Dendritic cell treated with granulocyte-macrophage colony-stimulating factor and Interleukin-4, amounts not matched to agents 40 ng/mL and 50 ng/mL, for 4 days (primary cell): Measurements from ENCODE around the gene TTLL11.
"Not testable (repeated sequence)": the region's sequence is repeated elsewhere in the genome, so short reads cannot be mapped to it uniquely, and the experiment has no call there.

Source experiments
- H3K27ac Mint-ChIP-seq: one replicate; pipeline ENCODE4 v1.8.0; 2022; ENCODE audit warnings: mild to moderate bottlenecking, mixed read lengths
- H3K27me3 Mint-ChIP-seq: one replicate; pipeline ENCODE4 v1.8.0; 2022; ENCODE audit warnings: mild to moderate bottlenecking, mixed read lengths
- H3K36me3 Mint-ChIP-seq: one replicate; pipeline ENCODE4 v1.8.0; 2022; ENCODE audit warnings: low read depth, mixed read lengths
- H3K4me1 Mint-ChIP-seq: one replicate; pipeline ENCODE4 v1.8.0; 2022; ENCODE audit warnings: low read depth, mixed read lengths
- H3K4me3 Mint-ChIP-seq: one replicate; pipeline ENCODE4 v1.8.0; 2022; ENCODE audit warnings: mild to moderate bottlenecking, moderate library complexity, mixed read lengths
- H3K9me3 Mint-ChIP-seq: one replicate; pipeline ENCODE4 v1.8.0; 2022; ENCODE audit warnings: mixed read lengths
- intact Hi-C: fragments of 100-400 bp; cut with micrococcal nuclease; formaldehyde crosslinking; loops from one replicate; pipeline ENCODE4 v1.15.0; 2022

Gene TTLL11

GRCh38 chr9:122120316-122121071 is 27.4 kb upstream of the TTLL11 start:
- Mint-ChIP-seq H3K36me3 (no peaks in the 10 kb centered on the region), H3K4me1 (no peaks in the 10 kb centered on the region), H3K27me3 (peaks cover 18% of the 10 kb centered on the region), H3K4me3 (no peak overlapping the region), H3K9me3 (no peaks in the 10 kb centered on the region), H3K27ac (no peak overlapping the region)
- intact Hi-C loops = no loop called here

GRCh38 chr9:122119721-122120120 is 26.6 kb upstream of the TTLL11 start:
- intact Hi-C loops = no loop called here
- no peak overlapping the region for H3K27ac Mint-ChIP-seq
- peaks cover 13% of the 10 kb centered on the region for H3K27me3 Mint-ChIP-seq
- no peak overlapping the region for H3K4me3 Mint-ChIP-seq
- H3K9me3 Mint-ChIP-seq = no peaks in the 10 kb centered on the region
- no peaks in the 10 kb centered on the region for H3K36me3 Mint-ChIP-seq
- no peaks in the 10 kb centered on the region for H3K4me1 Mint-ChIP-seq

GRCh38 chr9:122119166-122119521 is 26.0 kb upstream of the TTLL11 start:
- Mint-ChIP-seq H3K27ac (no peak overlapping the region), H3K27me3 (peaks cover 8% of the 10 kb centered on the region), H3K36me3 (no peaks in the 10 kb centered on the region), H3K4me3 (no peak overlapping the region), H3K4me1 (no peaks in the 10 kb centered on the region), H3K9me3 (no peaks in the 10 kb centered on the region)
- intact Hi-C loops = no loop called here

GRCh38 chr9:122118343-122119165 is 25.4 kb upstream of the TTLL11 start:
- Mint-ChIP-seq H3K27me3 (peaks cover 6% of the 10 kb centered on the region), H3K36me3 (no peaks in the 10 kb centered on the region), H3K4me1 (no peaks in the 10 kb centered on the region), H3K4me3 (no peak overlapping the region), H3K27ac (no peak overlapping the region), H3K9me3 (no peaks in the 10 kb centered on the region)
- intact Hi-C loops = no loop called here

- H3K36me3 Mint-ChIP-seq, H3K9me3 Mint-ChIP-seq, H3K4me3 Mint-ChIP-seq, H3K27me3 Mint-ChIP-seq, intact Hi-C loops, H3K4me1 Mint-ChIP-seq, H3K27ac Mint-ChIP-seq: not testable (repeated sequence)
Measured at GRCh38 chr9:122117241-122117640, 24.1 kb upstream of the TTLL11 start.

- no peaks in the 10 kb centered on the region for H3K9me3 Mint-ChIP-seq
- peaks cover 3% of the 10 kb centered on the region for H3K27me3 Mint-ChIP-seq
- intact Hi-C loops = no loop called here
- H3K4me3 Mint-ChIP-seq = no peak overlapping the region
- no peaks in the 10 kb centered on the region for H3K36me3 Mint-ChIP-seq
- H3K4me1 Mint-ChIP-seq = no peaks in the 10 kb centered on the region
- no peak overlapping the region for H3K27ac Mint-ChIP-seq
Measured at GRCh38 chr9:122116448-122117173, 23.5 kb upstream of the TTLL11 start.

GRCh38 chr9:122116040-122116439 is 22.9 kb upstream of the TTLL11 start:
- Mint-ChIP-seq H3K36me3 (no peaks in the 10 kb centered on the region), H3K27ac (no peak overlapping the region), H3K9me3 (no peaks in the 10 kb centered on the region), H3K4me1 (no peaks in the 10 kb centered on the region), H3K27me3 (peaks cover 3% of the 10 kb centered on the region), H3K4me3 (no peak overlapping the region)
- intact Hi-C loops = no loop called here

GRCh38 chr9:122115176-122116035 is 22.3 kb upstream of the TTLL11 start:
- H3K27ac Mint-ChIP-seq = no peak overlapping the region
- H3K9me3 Mint-ChIP-seq = no peaks in the 10 kb centered on the region
- peaks cover 3% of the 10 kb centered on the region for H3K27me3 Mint-ChIP-seq
- H3K4me1 Mint-ChIP-seq = no peaks in the 10 kb centered on the region
- H3K36me3 Mint-ChIP-seq = no peaks in the 10 kb centered on the region
- no peak overlapping the region for H3K4me3 Mint-ChIP-seq
- intact Hi-C loops = no loop called here

- Mint-ChIP-seq H3K4me1 (no peaks in the 10 kb centered on the region), H3K36me3 (no peaks in the 10 kb centered on the region), H3K27ac (no peak overlapping the region), H3K4me3 (no peak overlapping the region), H3K9me3 (no peaks in the 10 kb centered on the region), H3K27me3 (peaks cover 3% of the 10 kb centered on the region)
- intact Hi-C loops = no loop called here
Measured at GRCh38 chr9:122113574-122113973, 20.5 kb upstream of the TTLL11 start.

GRCh38 chr9:122112238-122112637 is 19.1 kb upstream of the TTLL11 start:
- no peak overlapping the region for H3K27ac Mint-ChIP-seq
- H3K27me3 Mint-ChIP-seq = peaks cover 3% of the 10 kb centered on the region
- H3K4me3 Mint-ChIP-seq = no peak overlapping the region
- intact Hi-C loops = no loop called here
- H3K4me1 Mint-ChIP-seq = no peaks in the 10 kb centered on the region
- H3K9me3 Mint-ChIP-seq = no peaks in the 10 kb centered on the region
- H3K36me3 Mint-ChIP-seq = no peaks in the 10 kb centered on the region

GRCh38 chr9:122111413-122112085 is 18.4 kb upstream of the TTLL11 start:
- peaks cover 3% of the 10 kb centered on the region for H3K27me3 Mint-ChIP-seq
- H3K4me1 Mint-ChIP-seq = no peaks in the 10 kb centered on the region
- intact Hi-C loops = no loop called here

GRCh38 chr9:122110100-122110833 is 17.2 kb upstream of the TTLL11 start:
- no peaks in the 10 kb centered on the region for H3K4me1 Mint-ChIP-seq
- H3K36me3 Mint-ChIP-seq = no peaks in the 10 kb centered on the region
- no peak overlapping the region for H3K4me3 Mint-ChIP-seq
- no peaks in the 10 kb centered on the region for H3K9me3 Mint-ChIP-seq
- intact Hi-C loops = no loop called here
- peaks cover 1% of the 10 kb centered on the region for H3K27me3 Mint-ChIP-seq
- H3K27ac Mint-ChIP-seq = no peak overlapping the region

More at GRCh38 chr9:122111413-122112085, 18.4 kb upstream of the TTLL11 start:
- no peak overlapping the region for H3K4me3 Mint-ChIP-seq
- H3K36me3 Mint-ChIP-seq = no peaks in the 10 kb centered on the region
- no peaks in the 10 kb centered on the region for H3K9me3 Mint-ChIP-seq
- H3K27ac Mint-ChIP-seq = no peak overlapping the region
